SK-N-SH (cell line): ENCODE results near the gene PTPRD. TPM values are rescaled to one million over a fixed set of nuclear protein-coding genes. Genes with fewer than 3 reads are reported as not detected.

Experiments used
- CTCF ChIA-PET: fragments of 300-600, 350-600 bp; formaldehyde crosslinking; extraction: SDS; loops from one replicate; lab custom pipeline; 2021; lab: Yijun Ruan, JAX
- POLR2A ChIA-PET: fragments of 350-600 bp; sonication (Branson Sonifier 250); formaldehyde crosslinking; extraction: SDS; loops from one replicate; lab custom pipeline; 2020; ENCODE audit warnings: antibody characterized with exemption, inconsistent platforms; lab: Yijun Ruan, JAX
- DNase-seq: peaks from one replicate; pipeline ENCODE4 v3.0.0; 2012
- H2AFZ ChIP-seq: fragments of 200-600 bp; sonication (generic); 2 replicates; pipeline ENCODE4 v1.8.1; 2016; ENCODE audit warnings: antibody characterized with exemption, mild to moderate bottlenecking, low read depth
- H3F3A ChIP-seq: fragments of 200-600 bp; sonication (generic); replicated peaks from 2 replicates; pipeline ENCODE3; 2016; ENCODE audit warnings: antibody characterized with exemption, mild to moderate bottlenecking; ENCODE audit not compliant: insufficient read depth
- H3K27ac ChIP-seq, 2 experiments: fragments of 200-500 bp in 1 of 2; fragments of 200-600 bp in 1 of 2; sonication (Bioruptor generic) in 1 of 2; sonication (generic), shearing (Covaris generic) in 1 of 2; 2 replicates each; pipeline versions ENCODE4 v1.5.1 to v1.6.1; 2014 to 2016; ENCODE audit warnings: low read depth in 2 of 2, inconsistent platforms in 1 of 2, low read length in 1 of 2, mild to moderate bottlenecking in 1 of 2, mixed read lengths in 1 of 2
- H3K27me3 ChIP-seq: fragments of 200-600 bp; sonication (generic), shearing (Covaris generic); 2 replicates; pipeline ENCODE4 v1.6.1; 2016; ENCODE audit warnings: mixed run types; ENCODE audit not compliant: insufficient read depth
- H3K36me3 ChIP-seq, 2 experiments: fragments of 200-500 bp in 1 of 2; fragments of 200-600 bp in 1 of 2; sonication (Bioruptor generic) in 1 of 2; sonication (generic) in 1 of 2; replicated peaks in 1 of 2; 2 replicates each; pipeline versions ENCODE3 to v1.5.1; 2014 to 2016; ENCODE audit warnings: low read length in 1 of 2, mild to moderate bottlenecking in 1 of 2; ENCODE audit not compliant: insufficient read depth in 2 of 2, control insufficient read depth in 1 of 2
- H3K4me1 ChIP-seq, 2 experiments: fragments of 200-500 bp in 1 of 2; fragments of 200-600 bp in 1 of 2; sonication (Bioruptor generic) in 1 of 2; sonication (generic), shearing (Covaris generic) in 1 of 2; 2 replicates each; pipeline versions ENCODE4 v1.5.1 to v1.6.1; 2014 to 2016; ENCODE audit warnings: low read depth in 1 of 2, low read length in 1 of 2, mixed run types in 1 of 2; ENCODE audit not compliant: insufficient read depth in 2 of 2, control insufficient read depth in 1 of 2
- H3K4me2 ChIP-seq: fragments of 200-600 bp; sonication (generic), shearing (Covaris generic); 2 replicates; pipeline ENCODE4 v1.6.1; 2017; ENCODE audit warnings: mixed run types
- H3K4me3 ChIP-seq, 2 experiments: fragments of 200-500 bp in 1 of 2; fragments of 200-600 bp in 1 of 2; sonication (Bioruptor generic) in 1 of 2; sonication (generic), shearing (Covaris generic) in 1 of 2; 2 replicates each; pipeline versions ENCODE4 v1.5.1 to v1.8.1; 2014 to 2016; ENCODE audit warnings: low read depth in 2 of 2, inconsistent platforms in 1 of 2, low read length in 1 of 2, mild to moderate bottlenecking in 1 of 2, mixed read lengths in 1 of 2, moderate library complexity in 1 of 2
- H3K79me2 ChIP-seq: fragments of 200-600 bp; sonication (generic); 2 replicates; pipeline ENCODE4 v1.8.1; 2017; ENCODE audit warnings: mild to moderate bottlenecking; ENCODE audit not compliant: insufficient read depth
- H3K9ac ChIP-seq: fragments of 200-600 bp; sonication (generic); 2 replicates; pipeline ENCODE4 v1.6.1; 2017; ENCODE audit warnings: mixed run types
- H3K9me2 ChIP-seq: fragments of 200-600 bp; sonication (generic); 2 replicates; pipeline ENCODE4 v1.6.1; 2017; ENCODE audit warnings: mixed run types
- H3K9me3 ChIP-seq: fragments of 200-600 bp; sonication (generic); 2 replicates; pipeline ENCODE4 v1.6.1; 2017; ENCODE audit warnings: mixed run types, mild to moderate bottlenecking, moderate library complexity
- H4K20me1 ChIP-seq: fragments of 200-600 bp; sonication (generic); 2 replicates; pipeline ENCODE4 v1.6.1; 2017; ENCODE audit warnings: mild to moderate bottlenecking, mixed run types; ENCODE audit not compliant: insufficient read depth
- CHD2 ChIP-seq: fragments of 150-350 bp; IDR thresholded peaks from 2 replicates; pipeline ENCODE4 v1.6.1; 2018; ENCODE audit warnings: low read length; ENCODE audit not compliant: partially characterized antibody
- FOXJ3 ChIP-seq: sonication (generic); formaldehyde crosslinking; IDR thresholded peaks from 2 replicates; pipeline ENCODE4 v1.5.1; 2020; ENCODE audit warnings: mild to moderate bottlenecking, missing genetic modification reagents
- FOXM1 ChIP-seq: IDR thresholded peaks from 2 replicates; pipeline ENCODE4 v1.4.0; 2012; ENCODE audit warnings: low read depth, mild to moderate bottlenecking
- GABPA ChIP-seq: IDR thresholded peaks from 2 replicates; pipeline ENCODE4 v1.4.0; 2012; ENCODE audit warnings: low read depth, mild to moderate bottlenecking
- JUND ChIP-seq: IDR thresholded peaks from 2 replicates; pipeline ENCODE4 v1.4.0; 2012
- NFIC ChIP-seq: IDR thresholded peaks from 2 replicates; pipeline ENCODE4 v1.4.0; 2012; ENCODE audit warnings: borderline replicate concordance
- POLR2AphosphoS5 ChIP-seq: IDR thresholded peaks from 2 replicates; pipeline ENCODE4 v1.6.1; 2012; ENCODE audit warnings: low read depth, low read length
- RAD21 ChIP-seq: IDR thresholded peaks from 2 replicates; pipeline ENCODE4 v1.6.1; 2012; ENCODE audit warnings: mild to moderate bottlenecking, low read length
- RFX5 ChIP-seq: IDR thresholded peaks from 2 replicates; pipeline ENCODE4 v1.6.1; 2012; ENCODE audit warnings: mild to moderate bottlenecking, improper control_type of control experiment, low read length
- TAF1 ChIP-seq: IDR thresholded peaks from 2 replicates; pipeline ENCODE4 v1.6.1; 2012; ENCODE audit warnings: low read depth, mild to moderate bottlenecking, low read length, moderate library complexity, borderline replicate concordance
- WGBS: methylation state at CpG from one replicate; pipeline ENCODE4 v1.1.6; 2017; ENCODE audit warnings: low lambda C conversion rate; 5-methylcytosine and 5-hydroxymethylcytosine counted together
- polyA plus RNA-seq, 3 experiments: library from polyadenylated mRNA; depleted of rRNA; stranded (reverse); fragments of >200 nt; gene quantifications; 2 replicates each; pipeline ENCODE4 v1.2.3, GENCODE V29; 2012
- TF ChIP-seq, protein P1 (sequence below): fragments of 150-350 bp; IDR thresholded peaks from 2 replicates; pipeline ENCODE4 v1.6.1; 2016; ENCODE audit warnings: mild to moderate bottlenecking, low read depth, low read length
- TF ChIP-seq, protein P2 (sequence below): IDR thresholded peaks from 2 replicates; pipeline ENCODE4 v1.4.0; 2012; ENCODE audit warnings: low read depth, borderline replicate concordance
- TF ChIP-seq, protein P3 (sequence below): IDR thresholded peaks from 2 replicates; pipeline ENCODE4; 2012

The PTPRD gene
- polyA plus RNA-seq, 1 of the 3 experiments (the other 2 are of a cell fraction): 0.15 TPM

DNA sequence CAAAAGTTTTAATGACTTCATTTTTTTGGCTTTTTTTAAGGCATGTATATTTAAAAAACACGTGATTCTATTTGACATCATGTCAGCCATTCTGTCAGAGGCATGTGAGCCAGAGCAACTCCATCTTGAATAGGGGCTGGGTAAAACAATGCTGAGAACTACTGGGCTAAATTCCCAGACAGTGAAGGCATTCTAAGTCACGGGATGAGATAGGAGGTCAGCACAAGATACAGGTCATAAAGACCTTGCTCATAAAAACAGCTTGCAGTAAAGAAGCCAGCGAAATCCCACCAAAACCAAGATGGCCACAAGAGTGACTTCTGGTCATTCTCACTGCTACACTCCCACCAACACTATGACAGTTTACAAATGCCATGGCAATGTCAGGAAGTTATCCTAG lies 1812.6 kb downstream of the PTPRD start:
- Histone ChIP-seq H3K9me3 (no peaks in the 10 kb centered on the region), H3K4me2 (no peak overlapping the region), H2AFZ (no peak overlapping the region), H3K4me1 (no peaks in the 10 kb centered on the region), H3K9me2 (no peaks in the 10 kb centered on the region), H3F3A (no peaks in the 10 kb centered on the region), H3K27me3 (no peaks in the 10 kb centered on the region), H3K79me2 (no peaks in the 10 kb centered on the region), H3K4me3 (no peak overlapping the region), H4K20me1 (no peaks in the 10 kb centered on the region), H3K9ac (no peak overlapping the region), H3K27ac (no peak overlapping the region), H3K36me3 (no peaks in the 10 kb centered on the region)
- CTCF ChIA-PET: no interaction called here
- POLR2A ChIA-PET: no interaction called here
- 42% methylated on average over 3 of the region's 3 CpGs for WGBS
- no peak for DNase-seq
- TF ChIP-seq JUND: no peak
- no peak for TF ChIP-seq FOXJ3 (CRISPR knock-in tag)
- TF ChIP-seq GABPA: no peak
- TF ChIP-seq, protein P1, sequence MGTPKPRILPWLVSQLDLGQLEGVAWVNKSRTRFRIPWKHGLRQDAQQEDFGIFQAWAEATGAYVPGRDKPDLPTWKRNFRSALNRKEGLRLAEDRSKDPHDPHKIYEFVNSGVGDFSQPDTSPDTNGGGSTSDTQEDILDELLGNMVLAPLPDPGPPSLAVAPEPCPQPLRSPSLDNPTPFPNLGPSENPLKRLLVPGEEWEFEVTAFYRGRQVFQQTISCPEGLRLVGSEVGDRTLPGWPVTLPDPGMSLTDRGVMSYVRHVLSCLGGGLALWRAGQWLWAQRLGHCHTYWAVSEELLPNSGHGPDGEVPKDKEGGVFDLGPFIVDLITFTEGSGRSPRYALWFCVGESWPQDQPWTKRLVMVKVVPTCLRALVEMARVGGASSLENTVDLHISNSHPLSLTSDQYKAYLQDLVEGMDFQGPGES: no peak
- no peak for TF ChIP-seq RAD21
- TF ChIP-seq NFIC: no peak
- no peak for TF ChIP-seq POLR2AphosphoS5
- TF ChIP-seq, protein P2, sequence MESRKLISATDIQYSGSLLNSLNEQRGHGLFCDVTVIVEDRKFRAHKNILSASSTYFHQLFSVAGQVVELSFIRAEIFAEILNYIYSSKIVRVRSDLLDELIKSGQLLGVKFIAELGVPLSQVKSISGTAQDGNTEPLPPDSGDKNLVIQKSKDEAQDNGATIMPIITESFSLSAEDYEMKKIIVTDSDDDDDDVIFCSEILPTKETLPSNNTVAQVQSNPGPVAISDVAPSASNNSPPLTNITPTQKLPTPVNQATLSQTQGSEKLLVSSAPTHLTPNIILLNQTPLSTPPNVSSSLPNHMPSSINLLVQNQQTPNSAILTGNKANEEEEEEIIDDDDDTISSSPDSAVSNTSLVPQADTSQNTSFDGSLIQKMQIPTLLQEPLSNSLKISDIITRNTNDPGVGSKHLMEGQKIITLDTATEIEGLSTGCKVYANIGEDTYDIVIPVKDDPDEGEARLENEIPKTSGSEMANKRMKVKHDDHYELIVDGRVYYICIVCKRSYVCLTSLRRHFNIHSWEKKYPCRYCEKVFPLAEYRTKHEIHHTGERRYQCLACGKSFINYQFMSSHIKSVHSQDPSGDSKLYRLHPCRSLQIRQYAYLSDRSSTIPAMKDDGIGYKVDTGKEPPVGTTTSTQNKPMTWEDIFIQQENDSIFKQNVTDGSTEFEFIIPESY: no peak
- TF ChIP-seq FOXM1: no peak
- TF ChIP-seq RFX5: no peak

DNA sequence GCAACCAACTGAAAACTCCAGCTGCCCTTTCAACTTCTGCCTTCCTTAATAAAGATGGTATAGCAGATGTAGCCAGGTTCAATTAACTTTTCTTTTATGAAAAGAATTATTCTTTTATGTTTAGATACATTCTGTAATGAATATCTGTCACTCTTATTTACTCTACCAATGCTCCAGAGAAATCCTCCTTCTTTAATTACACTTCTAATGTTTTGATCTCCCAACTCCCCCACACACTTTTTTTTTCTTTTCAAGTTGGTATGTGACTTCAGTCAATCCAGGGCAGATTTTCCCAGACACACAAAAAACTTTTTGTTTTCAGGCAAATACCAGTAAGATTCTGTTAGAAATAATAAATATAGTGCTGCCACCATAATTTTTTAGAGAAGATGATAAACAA lies 1813.2 kb downstream of the PTPRD start:
- no peak overlapping the region for H3K4me2 ChIP-seq
- TF ChIP-seq TAF1 (no peak), CHD2 (no peak), NFIC (no peak)
- TF ChIP-seq, protein P3, sequence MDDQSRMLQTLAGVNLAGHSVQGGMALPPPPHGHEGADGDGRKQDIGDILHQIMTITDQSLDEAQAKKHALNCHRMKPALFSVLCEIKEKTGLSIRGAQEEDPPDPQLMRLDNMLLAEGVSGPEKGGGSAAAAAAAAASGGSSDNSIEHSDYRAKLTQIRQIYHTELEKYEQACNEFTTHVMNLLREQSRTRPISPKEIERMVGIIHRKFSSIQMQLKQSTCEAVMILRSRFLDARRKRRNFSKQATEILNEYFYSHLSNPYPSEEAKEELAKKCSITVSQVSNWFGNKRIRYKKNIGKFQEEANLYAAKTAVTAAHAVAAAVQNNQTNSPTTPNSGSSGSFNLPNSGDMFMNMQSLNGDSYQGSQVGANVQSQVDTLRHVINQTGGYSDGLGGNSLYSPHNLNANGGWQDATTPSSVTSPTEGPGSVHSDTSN: no peak
- POLR2A ChIA-PET: no interaction called here

More for the DNA sequence above, 1813.2 kb downstream of the PTPRD start:
- Histone ChIP-seq H3K27me3 (no peaks in the 10 kb centered on the region), H3K9me2 (no peaks in the 10 kb centered on the region), H4K20me1 (no peaks in the 10 kb centered on the region), H3K4me1 (no peaks in the 10 kb centered on the region), H3K9ac (no peak overlapping the region), H3K9me3 (no peaks in the 10 kb centered on the region), H3K79me2 (no peaks in the 10 kb centered on the region), H3K36me3 (no peaks in the 10 kb centered on the region), H3F3A (no peaks in the 10 kb centered on the region), H3K27ac (no peak overlapping the region), H2AFZ (no peak overlapping the region), H3K4me3 (no peak overlapping the region)
- CTCF ChIA-PET: no interaction called here
- no peak for DNase-seq
